ENCODE results near the gene RALGPS1. TPM values are rescaled to one million over a fixed set of nuclear protein-coding genes. Genes with fewer than 3 reads are reported as not detected.

The RALGPS1 gene
- total and polyA plus RNA-seq, 2 of the 8 experiments (the other 6 are each of a cell fraction or from before 2014, with no cell fraction given): 20.0 to 23.5 TPM

- TF ChIP-seq YY1 (IDR thresholded peaks at IDR 0.05; ENCODE audit: low read depth, low read length) (no peak), HDAC6 (IDR thresholded peaks at IDR 0.05; ENCODE audit: low read depth, low read length) (no peak)
Measured at GRCh38 chr9:127149463-127150390, 235.1 kb downstream of the RALGPS1 start (continued).

All from H1 (cell line).